Measurements from ENCODE around the gene DHX30. TPM values are rescaled to one million over a fixed set of nuclear protein-coding genes. Genes with fewer than 3 reads are reported as not detected.
"Not testable (repeated sequence)": the region's sequence is repeated elsewhere in the genome, so short reads cannot be mapped to it uniquely, and the experiment has no call there.

The DHX30 gene
- polyA plus RNA-seq, 5 donors, result 47.3 to 65.2 (median 58.9) TPM

GRCh38 chr3:47803480-47804025 is 615 bp downstream of the DHX30 start:
- DNase-seq, result no peak

- DNase-seq, result no peak
Measured at GRCh38 chr3:47804577-47804976, 1.6 kb downstream of the DHX30 start.

- DNase-seq, result no peak
Measured at GRCh38 chr3:47813551-47814177, 10.7 kb downstream of the DHX30 start.

- no peak for DNase-seq
Measured at GRCh38 chr3:47817609-47818008, 14.7 kb downstream of the DHX30 start.

GRCh38 chr3:47824541-47825473 is 21.9 kb downstream of the DHX30 start:
- DNase-seq, result peak; percentile 78 to 81

- DNase-seq, result no peak
Measured at GRCh38 chr3:47825590-47825989, 22.7 kb downstream of the DHX30 start.

GRCh38 chr3:47829482-47829881 is 26.5 kb downstream of the DHX30 start:
- DNase-seq, result not testable (repeated sequence)

- DNase-seq, result no peak
Measured at GRCh38 chr3:47836986-47837385, 34.0 kb downstream of the DHX30 start.

- DNase-seq, result no peak
Measured at GRCh38 chr3:47838503-47838902, 35.6 kb downstream of the DHX30 start.

- DNase-seq, result no peak
Measured at GRCh38 chr3:47841786-47842349, 38.9 kb downstream of the DHX30 start.

GRCh38 chr3:47846186-47846879 is 43.4 kb downstream of the DHX30 start:
- no peak for DNase-seq

- no peak for DNase-seq
Measured at GRCh38 chr3:47846880-47847248, 43.9 kb downstream of the DHX30 start.

- no peak for DNase-seq
Measured at GRCh38 chr3:47847260-47847659, 44.3 kb downstream of the DHX30 start.

GRCh38 chr3:47847801-47848518 is 45.0 kb downstream of the DHX30 start:
- DNase-seq, result no peak

- no peak for DNase-seq
Measured at GRCh38 chr3:47848599-47849117, 45.7 kb downstream of the DHX30 start.

- no peak for DNase-seq
Measured at GRCh38 chr3:47849186-47849698, 46.3 kb downstream of the DHX30 start.

- DNase-seq, result no peak
Measured at GRCh38 chr3:47849699-47850563, 47.0 kb downstream of the DHX30 start.

GRCh38 chr3:47850564-47851410 is 47.8 kb downstream of the DHX30 start:
- no peak for DNase-seq
